ENCODE results near the gene TRDMT1. TPM values are rescaled to one million over a fixed set of nuclear protein-coding genes. Genes with fewer than 3 reads are reported as not detected.

Gene TRDMT1
- polyA plus RNA-seq, 3 donors = 3.1 to 6.6 (median 5.0) TPM

DNA sequence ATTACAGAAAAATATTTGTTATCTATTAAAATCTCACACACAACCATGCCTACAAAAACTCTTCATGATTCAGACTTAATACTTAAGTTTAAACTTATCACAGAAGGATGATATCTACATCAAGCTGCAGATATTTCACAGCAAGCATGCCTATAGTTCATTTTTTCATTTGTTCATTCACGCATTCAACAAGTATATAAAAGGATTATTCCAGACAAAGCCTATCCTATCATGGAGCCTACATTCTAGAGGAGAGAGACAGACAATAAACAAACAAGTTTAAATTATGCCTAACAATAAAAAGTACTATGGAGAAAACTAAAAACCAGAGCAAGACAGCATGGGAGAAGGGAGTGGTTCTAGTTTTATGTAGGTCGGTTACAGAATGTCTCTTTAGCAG lies 10.9 kb downstream of the TRDMT1 start:
- no peak overlapping the region for H3K4me3 Mint-ChIP-seq
- no peak overlapping the region for H3K4me2 ChIP-seq (replicated peaks; ENCODE audit: extremely low read depth, low read length, poor library complexity, severe bottlenecking)
- peaks cover 0 to 2% (median 0%) of the 10 kb centered on the region in 3 donors for H3K27me3 Mint-ChIP-seq (ENCODE audit: low read depth in 3 of 3)
- peaks cover 0 to 9% of the 10 kb centered on the region in 2 donors for H3K36me3 Mint-ChIP-seq
- no peaks in the 10 kb centered on the region for H3K4me1 Mint-ChIP-seq
- H3K4me3 ChIP-seq (replicated peaks in 1 of 3; ENCODE audit: low read depth in 2 of 3, low read length in 3 of 3) = no peak overlapping the region
- H2AFZ ChIP-seq (ENCODE audit: insufficient read depth, low read depth, low read length, poor library complexity, severe bottlenecking) = no peak overlapping the region
- no peak overlapping the region for H3K9ac ChIP-seq (ENCODE audit: insufficient read depth, low read length, poor library complexity, severe bottlenecking)
- H3K27me3 ChIP-seq (ENCODE audit: control insufficient read depth in 2 of 2, insufficient read depth in 2 of 2, low read length in 2 of 2) = no peaks in the 10 kb centered on the region
- 100% methylated on average over 1 of the region's 2 CpGs for WGBS (ENCODE audit: insufficient coverage)
- no peak overlapping the region for H3K27ac Mint-ChIP-seq
- no peaks in the 10 kb centered on the region for H4K20me1 ChIP-seq (ENCODE audit: insufficient read depth, low read length)
- H3K27ac ChIP-seq (ENCODE audit: low read depth in 1 of 2, low read length in 2 of 2) = no peak overlapping the region
- no peak for DNase-seq
- no peaks in the 10 kb centered on the region for H3K36me3 ChIP-seq (replicated peaks in 1 of 2; ENCODE audit: control insufficient read depth in 1 of 2, insufficient read depth in 2 of 2, low read length in 2 of 2)
- peaks cover 0 to 6% (median 0%) of the 10 kb centered on the region in 7 donors for H3K9me3 Mint-ChIP-seq
- H3K79me2 ChIP-seq (ENCODE audit: insufficient read depth, low read length) = peaks cover 5% of the 10 kb centered on the region
- intact Hi-C loops (cut with micrococcal nuclease) = loop anchor here in 1 of 2 donors (10.0 kb wide), 1 partner anchor 66 kb away; the partner anchor contains the start of gene CUBN
- no peaks in the 10 kb centered on the region for H3K4me1 ChIP-seq (ENCODE audit: control insufficient read depth in 1 of 2, insufficient read depth in 2 of 2, low read length in 2 of 2)
- TF ChIP-seq, protein P1, sequence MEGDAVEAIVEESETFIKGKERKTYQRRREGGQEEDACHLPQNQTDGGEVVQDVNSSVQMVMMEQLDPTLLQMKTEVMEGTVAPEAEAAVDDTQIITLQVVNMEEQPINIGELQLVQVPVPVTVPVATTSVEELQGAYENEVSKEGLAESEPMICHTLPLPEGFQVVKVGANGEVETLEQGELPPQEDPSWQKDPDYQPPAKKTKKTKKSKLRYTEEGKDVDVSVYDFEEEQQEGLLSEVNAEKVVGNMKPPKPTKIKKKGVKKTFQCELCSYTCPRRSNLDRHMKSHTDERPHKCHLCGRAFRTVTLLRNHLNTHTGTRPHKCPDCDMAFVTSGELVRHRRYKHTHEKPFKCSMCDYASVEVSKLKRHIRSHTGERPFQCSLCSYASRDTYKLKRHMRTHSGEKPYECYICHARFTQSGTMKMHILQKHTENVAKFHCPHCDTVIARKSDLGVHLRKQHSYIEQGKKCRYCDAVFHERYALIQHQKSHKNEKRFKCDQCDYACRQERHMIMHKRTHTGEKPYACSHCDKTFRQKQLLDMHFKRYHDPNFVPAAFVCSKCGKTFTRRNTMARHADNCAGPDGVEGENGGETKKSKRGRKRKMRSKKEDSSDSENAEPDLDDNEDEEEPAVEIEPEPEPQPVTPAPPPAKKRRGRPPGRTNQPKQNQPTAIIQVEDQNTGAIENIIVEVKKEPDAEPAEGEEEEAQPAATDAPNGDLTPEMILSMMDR (IDR thresholded peaks at IDR 0.05) = no peak
- H3K9me3 ChIP-seq (replicated peaks in 1 of 2; ENCODE audit: control insufficient read depth in 1 of 2, insufficient read depth in 1 of 2, low read length in 2 of 2) = no peaks in the 10 kb centered on the region

DNA sequence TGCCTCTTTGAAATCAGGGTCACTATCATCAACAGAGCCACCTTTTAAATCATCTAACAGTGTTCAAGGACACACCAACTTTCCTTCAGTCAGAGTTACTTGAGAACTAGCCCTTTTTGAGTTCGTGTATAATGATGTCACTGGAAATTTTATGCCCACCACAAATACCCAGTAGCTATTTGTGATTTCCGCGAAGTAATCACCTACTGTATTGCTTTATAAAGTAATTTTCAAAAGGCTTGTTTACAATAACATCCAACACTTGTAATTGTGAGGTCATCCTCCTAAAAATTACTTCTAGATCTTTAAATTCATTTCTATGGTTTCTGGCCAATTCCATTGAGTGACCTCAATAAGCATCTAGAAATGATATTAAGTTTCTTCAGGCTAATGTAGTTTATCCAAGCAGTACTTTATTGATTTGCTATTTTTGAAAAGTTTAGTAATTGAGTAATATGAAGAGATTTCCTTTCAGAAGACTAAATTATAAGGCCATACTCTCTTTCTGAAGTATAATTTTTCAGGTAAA lies 12.8 kb downstream of the TRDMT1 start:
- Histone ChIP-seq H3K27ac (ENCODE audit: low read depth in 1 of 2, low read length in 2 of 2) (no peak overlapping the region), H3K4me1 (ENCODE audit: control insufficient read depth in 1 of 2, insufficient read depth in 2 of 2, low read length in 2 of 2) (no peaks in the 10 kb centered on the region), H3K9me3 (replicated peaks in 1 of 2; ENCODE audit: control insufficient read depth in 1 of 2, insufficient read depth in 1 of 2, low read length in 2 of 2) (no peaks in the 10 kb centered on the region), H3K4me3 (replicated peaks in 1 of 3; ENCODE audit: low read depth in 2 of 3, low read length in 3 of 3) (no peak overlapping the region), H3K79me2 (ENCODE audit: insufficient read depth, low read length) (peaks cover 2% of the 10 kb centered on the region), H3K4me2 (replicated peaks; ENCODE audit: extremely low read depth, low read length, poor library complexity, severe bottlenecking) (no peak overlapping the region), H3K27me3 (ENCODE audit: control insufficient read depth in 2 of 2, insufficient read depth in 2 of 2, low read length in 2 of 2) (no peaks in the 10 kb centered on the region), H2AFZ (ENCODE audit: insufficient read depth, low read depth, low read length, poor library complexity, severe bottlenecking) (no peak overlapping the region), H3K36me3 (replicated peaks in 1 of 2; ENCODE audit: control insufficient read depth in 1 of 2, insufficient read depth in 2 of 2, low read length in 2 of 2) (no peaks in the 10 kb centered on the region), H3K9ac (ENCODE audit: insufficient read depth, low read length, poor library complexity, severe bottlenecking) (no peak overlapping the region), H4K20me1 (ENCODE audit: insufficient read depth, low read length) (no peaks in the 10 kb centered on the region)
- peaks cover 4% of the 10 kb centered on the region for H3K4me1 Mint-ChIP-seq
- intact Hi-C loops (cut with micrococcal nuclease) = no loop called here
- H3K27ac Mint-ChIP-seq = no peak overlapping the region
- peaks cover 0 to 1% (median 0%) of the 10 kb centered on the region in 7 donors for H3K9me3 Mint-ChIP-seq
- peaks cover 0 to 2% (median 0%) of the 10 kb centered on the region in 3 donors for H3K27me3 Mint-ChIP-seq (ENCODE audit: low read depth in 3 of 3)
- H3K4me3 Mint-ChIP-seq = no peak overlapping the region
- DNase-seq = no peak
- WGBS (ENCODE audit: insufficient coverage) = no CpG with 5 or more reads among the region's 3 CpGs
- H3K36me3 Mint-ChIP-seq = peaks cover 0 to 9% of the 10 kb centered on the region in 2 donors
- TF ChIP-seq, protein P1 (IDR thresholded peaks at IDR 0.05) = no peak
